ENCODE results near the gene CGB7. TPM values are rescaled to one million over a fixed set of nuclear protein-coding genes. Genes with fewer than 3 reads are reported as not detected.
A peak's percentile ranks its signal among the peaks of the same experiment; 100 is the strongest.
"Not testable (repeated sequence)": the region's sequence is repeated elsewhere in the genome, so short reads cannot be mapped to it uniquely, and the experiment has no call there.

CGB7 gene
- total RNA-seq, 1 donor from 2014 or later, result 7.1 TPM

GRCh38 chr19:49042666-49043065, 14.9 kb downstream of the CGB7 start:
- not testable (repeated sequence) for H3K4me3 ChIP-seq (ENCODE audit: insufficient read depth, low read depth, low read length); H3K36me3 Mint-ChIP-seq (ENCODE audit: low read depth, unreplicated experiment); H3K4me3 Mint-ChIP-seq (ENCODE audit: unreplicated experiment); DNase-seq (ENCODE audit: low read depth); H4K20me1 ChIP-seq (ENCODE audit: insufficient read depth, low read length); H3K27ac Mint-ChIP-seq (ENCODE audit: unreplicated experiment); H3K27me3 ChIP-seq (ENCODE audit: insufficient read depth, low read length); FAIRE-seq; H3K27me3 Mint-ChIP-seq (ENCODE audit: low read depth, unreplicated experiment); H3K9me3 ChIP-seq (ENCODE audit: insufficient read depth, low read depth, low read length); H3K79me2 ChIP-seq (ENCODE audit: insufficient read depth, low read length); H3K9ac ChIP-seq (ENCODE audit: low read length); H3K36me3 ChIP-seq (ENCODE audit: insufficient read depth, low read length); H2AFZ ChIP-seq (ENCODE audit: low read depth, low read length); H3K27ac ChIP-seq (ENCODE audit: low read depth, low read length); H3K9me3 Mint-ChIP-seq (ENCODE audit: unreplicated experiment)
- peak overlapping the region; percentile 53 for H3K4me2 ChIP-seq (ENCODE audit: low read length)
- peaks cover 19% of the 10 kb centered on the region for H3K4me1 ChIP-seq (ENCODE audit: insufficient read depth, low read length)
- H3K4me1 Mint-ChIP-seq (ENCODE audit: low read depth, unreplicated experiment), result peaks cover 19% of the 10 kb centered on the region

DNA sequence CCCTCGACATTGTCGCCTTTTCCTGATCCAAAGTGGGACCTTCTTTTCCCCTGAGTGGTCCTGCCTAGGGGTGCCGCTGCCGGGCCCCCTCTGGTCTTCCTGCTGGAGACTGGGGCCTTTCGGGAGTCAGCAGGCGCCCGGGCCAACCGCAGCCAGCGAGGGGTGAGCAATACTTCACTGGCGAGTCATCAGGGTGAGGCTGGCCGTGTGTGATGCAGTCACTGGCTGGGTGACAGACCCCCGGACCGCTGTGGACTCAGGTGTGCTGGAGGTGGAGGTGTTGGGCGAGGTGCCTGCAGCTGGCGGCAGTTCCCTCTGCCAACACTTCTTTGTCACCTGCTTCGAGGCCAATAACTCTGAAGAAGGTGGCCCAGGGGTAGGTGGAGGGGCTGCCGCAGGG, 15.4 kb downstream of the CGB7 start:
- Mint-ChIP-seq H3K4me3 (ENCODE audit: unreplicated experiment) (no peak overlapping the region), H3K9me3 (ENCODE audit: unreplicated experiment) (peaks cover 4% of the 10 kb centered on the region), H3K27ac (ENCODE audit: unreplicated experiment) (peak overlapping the region; percentile 84), H3K36me3 (ENCODE audit: low read depth, unreplicated experiment) (no peaks in the 10 kb centered on the region), H3K27me3 (ENCODE audit: low read depth, unreplicated experiment) (peaks cover 2% of the 10 kb centered on the region), H3K4me1 (ENCODE audit: low read depth, unreplicated experiment) (peaks cover 19% of the 10 kb centered on the region)
- H4K20me1 ChIP-seq (ENCODE audit: insufficient read depth, low read length), result no peaks in the 10 kb centered on the region
- H3K36me3 ChIP-seq (ENCODE audit: insufficient read depth, low read length), result no peaks in the 10 kb centered on the region
- no peaks in the 10 kb centered on the region for H3K27me3 ChIP-seq (ENCODE audit: insufficient read depth, low read length)
- peak overlapping the region; percentile 69 for H3K27ac ChIP-seq (ENCODE audit: low read depth, low read length)
- no peaks in the 10 kb centered on the region for H3K79me2 ChIP-seq (ENCODE audit: insufficient read depth, low read length)
- DNase-seq (ENCODE audit: low read depth), result peak; percentile 55
- H3K9me3 ChIP-seq (ENCODE audit: insufficient read depth, low read depth, low read length), result no peaks in the 10 kb centered on the region
- no peak overlapping the region for H3K4me3 ChIP-seq (ENCODE audit: insufficient read depth, low read depth, low read length)
- H2AFZ ChIP-seq (ENCODE audit: low read depth, low read length), result no peak overlapping the region
- H3K4me1 ChIP-seq (ENCODE audit: insufficient read depth, low read length), result peaks cover 19% of the 10 kb centered on the region
- peak overlapping the region; percentile 53 for H3K4me2 ChIP-seq (ENCODE audit: low read length)
- FAIRE-seq, result no peak
- H3K9ac ChIP-seq (ENCODE audit: low read length), result peak overlapping the region; percentile 72
- TF ChIP-seq EZH2 (IDR thresholded peaks at IDR 0.05; ENCODE audit: insufficient read depth, low read length), result no peak
- TF ChIP-seq CTCF (IDR thresholded peaks at IDR 0.05; ENCODE audit: insufficient read depth, low read depth, low read length), result no peak

DNA sequence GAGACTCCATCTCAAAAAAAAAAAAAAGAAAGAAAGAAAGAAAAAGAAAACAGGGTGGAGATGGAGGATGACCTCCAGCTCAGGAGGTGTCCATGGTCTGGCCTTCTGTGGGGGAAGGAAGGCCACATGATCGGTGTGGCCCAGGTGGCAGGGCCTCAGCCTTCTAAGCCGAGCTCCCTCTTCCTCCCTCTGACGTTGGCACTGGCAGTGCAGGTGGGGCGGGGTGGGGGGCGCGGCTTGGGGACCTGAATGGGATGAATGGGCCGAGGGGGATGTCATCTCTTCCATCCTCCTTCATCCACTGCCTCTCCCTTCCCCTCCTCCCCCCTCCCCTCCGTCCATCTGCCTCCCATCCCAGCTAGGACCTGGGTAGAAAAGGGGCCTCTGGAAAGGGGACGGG, 17.8 kb downstream of the CGB7 start:
- H3K27ac ChIP-seq (ENCODE audit: low read depth, low read length), result peak overlapping the region; percentile 6
- not testable (repeated sequence) for FAIRE-seq; H3K4me3 ChIP-seq (ENCODE audit: insufficient read depth, low read depth, low read length); H3K27me3 Mint-ChIP-seq (ENCODE audit: low read depth, unreplicated experiment); DNase-seq (ENCODE audit: low read depth); H3K9ac ChIP-seq (ENCODE audit: low read length); H4K20me1 ChIP-seq (ENCODE audit: insufficient read depth, low read length); H3K27ac Mint-ChIP-seq (ENCODE audit: unreplicated experiment); H3K9me3 Mint-ChIP-seq (ENCODE audit: unreplicated experiment); H3K4me2 ChIP-seq (ENCODE audit: low read length); H3K4me3 Mint-ChIP-seq (ENCODE audit: unreplicated experiment); H2AFZ ChIP-seq (ENCODE audit: low read depth, low read length); H3K79me2 ChIP-seq (ENCODE audit: insufficient read depth, low read length); H3K36me3 Mint-ChIP-seq (ENCODE audit: low read depth, unreplicated experiment); H3K9me3 ChIP-seq (ENCODE audit: insufficient read depth, low read depth, low read length); H3K27me3 ChIP-seq (ENCODE audit: insufficient read depth, low read length); H3K36me3 ChIP-seq (ENCODE audit: insufficient read depth, low read length)
- peaks cover 19% of the 10 kb centered on the region for H3K4me1 Mint-ChIP-seq (ENCODE audit: low read depth, unreplicated experiment)
- H3K4me1 ChIP-seq (ENCODE audit: insufficient read depth, low read length), result peaks cover 19% of the 10 kb centered on the region

DNA sequence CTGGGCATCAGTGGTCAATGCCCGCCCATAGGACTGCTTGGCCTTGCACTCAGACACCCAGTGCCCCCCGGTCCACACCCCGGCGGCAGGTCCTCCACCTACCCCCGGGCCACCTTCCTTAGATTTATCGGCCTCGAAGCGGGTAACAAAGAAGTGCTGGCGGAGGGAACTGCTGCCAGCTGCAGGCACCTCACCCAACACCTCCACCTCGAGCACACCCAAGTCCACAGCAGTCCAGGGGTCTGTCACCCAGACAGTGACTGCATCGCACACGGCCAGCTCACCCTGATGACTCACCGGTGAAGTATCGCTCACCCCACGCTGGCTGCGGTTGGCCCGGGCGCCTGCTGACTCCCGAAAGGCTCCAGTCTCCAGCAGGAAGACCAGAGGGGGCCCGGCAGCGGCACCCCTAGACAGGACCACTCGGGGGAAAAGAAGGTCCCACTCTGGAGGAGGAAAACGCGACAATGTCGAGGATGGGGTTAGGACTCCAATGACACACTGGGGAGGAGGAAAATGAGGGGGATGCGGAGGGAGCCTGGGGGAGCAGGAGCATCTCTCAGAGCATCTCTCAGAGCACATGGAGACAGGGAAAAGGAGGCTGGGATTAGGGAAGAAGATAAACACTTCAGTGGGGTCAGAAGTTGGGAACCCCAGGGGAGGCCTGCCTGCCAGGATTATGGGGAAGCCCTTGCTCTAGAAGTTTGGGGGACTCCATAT, 18.8 kb downstream of the CGB7 start:
- Histone ChIP-seq H3K27ac (ENCODE audit: low read depth, low read length) (peak overlapping the region; percentile 81), H2AFZ (ENCODE audit: low read depth, low read length) (peak overlapping the region; percentile 34), H3K9ac (ENCODE audit: low read length) (peak overlapping the region; percentile 50), H3K4me1 (ENCODE audit: insufficient read depth, low read length) (peaks cover 19% of the 10 kb centered on the region), H3K4me2 (ENCODE audit: low read length) (peak overlapping the region; percentile 62)
- not testable (repeated sequence) for H3K27me3 Mint-ChIP-seq (ENCODE audit: low read depth, unreplicated experiment); H3K9me3 Mint-ChIP-seq (ENCODE audit: unreplicated experiment); H3K27me3 ChIP-seq (ENCODE audit: insufficient read depth, low read length); H4K20me1 ChIP-seq (ENCODE audit: insufficient read depth, low read length); H3K79me2 ChIP-seq (ENCODE audit: insufficient read depth, low read length); H3K9me3 ChIP-seq (ENCODE audit: insufficient read depth, low read depth, low read length); H3K36me3 Mint-ChIP-seq (ENCODE audit: low read depth, unreplicated experiment); H3K4me3 ChIP-seq (ENCODE audit: insufficient read depth, low read depth, low read length); H3K36me3 ChIP-seq (ENCODE audit: insufficient read depth, low read length)
- DNase-seq (ENCODE audit: low read depth), result peak; percentile 78
- H3K4me1 Mint-ChIP-seq (ENCODE audit: low read depth, unreplicated experiment), result peaks cover 19% of the 10 kb centered on the region
- H3K4me3 Mint-ChIP-seq (ENCODE audit: unreplicated experiment), result peak overlapping the region; percentile 69
- peak; percentile 17 for FAIRE-seq
- H3K27ac Mint-ChIP-seq (ENCODE audit: unreplicated experiment), result peak overlapping the region; percentile 95

DNA sequence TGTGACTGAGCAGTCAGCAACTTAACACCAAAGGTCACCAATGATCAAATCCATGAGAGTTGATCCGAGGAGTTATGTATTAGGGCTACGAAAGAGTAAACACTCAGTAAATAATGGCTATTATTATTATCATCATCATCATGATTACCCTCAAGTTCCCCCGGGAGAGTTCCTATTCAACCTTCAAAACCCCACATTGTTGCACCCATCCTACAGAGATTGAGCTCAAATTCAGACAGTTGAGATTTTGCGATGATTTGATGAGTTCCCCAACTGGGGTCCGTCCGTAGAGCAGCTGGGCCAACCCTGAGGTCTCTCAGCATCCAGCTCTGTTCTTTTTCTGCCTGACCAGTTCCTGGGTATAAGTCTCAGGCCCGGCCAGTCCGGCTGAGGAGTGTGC, 19.4 kb downstream of the CGB7 start:
- not testable (repeated sequence) for H3K9me3 ChIP-seq (ENCODE audit: insufficient read depth, low read depth, low read length); H3K4me3 ChIP-seq (ENCODE audit: insufficient read depth, low read depth, low read length); H2AFZ ChIP-seq (ENCODE audit: low read depth, low read length); H3K79me2 ChIP-seq (ENCODE audit: insufficient read depth, low read length); H3K27me3 ChIP-seq (ENCODE audit: insufficient read depth, low read length); DNase-seq (ENCODE audit: low read depth); H4K20me1 ChIP-seq (ENCODE audit: insufficient read depth, low read length); FAIRE-seq; H3K4me3 Mint-ChIP-seq (ENCODE audit: unreplicated experiment); H3K36me3 Mint-ChIP-seq (ENCODE audit: low read depth, unreplicated experiment); H3K36me3 ChIP-seq (ENCODE audit: insufficient read depth, low read length); H3K9me3 Mint-ChIP-seq (ENCODE audit: unreplicated experiment); H3K27me3 Mint-ChIP-seq (ENCODE audit: low read depth, unreplicated experiment)
- peak overlapping the region; percentile 62 for H3K4me2 ChIP-seq (ENCODE audit: low read length)
- peak overlapping the region; percentile 89 for H3K27ac Mint-ChIP-seq (ENCODE audit: unreplicated experiment)
- H3K4me1 ChIP-seq (ENCODE audit: insufficient read depth, low read length), result peaks cover 19% of the 10 kb centered on the region
- peaks cover 19% of the 10 kb centered on the region for H3K4me1 Mint-ChIP-seq (ENCODE audit: low read depth, unreplicated experiment)
- H3K27ac ChIP-seq (ENCODE audit: low read depth, low read length), result peak overlapping the region; percentile 64
- H3K9ac ChIP-seq (ENCODE audit: low read length), result peak overlapping the region; percentile 35

Measured in astrocyte (in vitro differentiated cells and primary cell).